ENCODE measurements around the gene NRXN3.

Gene NRXN3

GRCh38 chr14:78131616-78132015, 38.6 kb upstream of the NRXN3 start:
- H3K4me3 ChIP-seq (ENCODE audit: low read depth, low read length), result no peak overlapping the region
- TF ChIP-seq CTCF (IDR thresholded peaks at IDR 0.05; ENCODE audit: low read depth, low read length, missing control alignments), result no peak
- no peak for DNase-seq (ENCODE audit: low read depth)

GRCh38 chr14:78135450-78135891, 34.7 kb upstream of the NRXN3 start:
- H3K4me3 ChIP-seq (ENCODE audit: low read depth, low read length), result no peak overlapping the region
- no peak for TF ChIP-seq CTCF (IDR thresholded peaks at IDR 0.05; ENCODE audit: low read depth, low read length, missing control alignments)
- DNase-seq (ENCODE audit: low read depth), result no peak

GRCh38 chr14:78136695-78137094, 33.5 kb upstream of the NRXN3 start:
- H3K4me3 ChIP-seq (ENCODE audit: low read depth, low read length), result no peak overlapping the region
- DNase-seq (ENCODE audit: low read depth), result no peak
- TF ChIP-seq CTCF (IDR thresholded peaks at IDR 0.05; ENCODE audit: low read depth, low read length, missing control alignments), result no peak

GRCh38 chr14:78141590-78141989, 28.6 kb upstream of the NRXN3 start:
- TF ChIP-seq CTCF (IDR thresholded peaks at IDR 0.05; ENCODE audit: low read depth, low read length, missing control alignments), result no peak
- no peak for DNase-seq (ENCODE audit: low read depth)
- H3K4me3 ChIP-seq (ENCODE audit: low read depth, low read length), result no peak overlapping the region

GRCh38 chr14:78142998-78143397, 27.2 kb upstream of the NRXN3 start:
- H3K4me3 ChIP-seq (ENCODE audit: low read depth, low read length), result no peak overlapping the region
- no peak for TF ChIP-seq CTCF (IDR thresholded peaks at IDR 0.05; ENCODE audit: low read depth, low read length, missing control alignments)
- no peak for DNase-seq (ENCODE audit: low read depth)

GRCh38 chr14:78143489-78144145, 26.6 kb upstream of the NRXN3 start:
- DNase-seq (ENCODE audit: low read depth), result no peak
- H3K4me3 ChIP-seq (ENCODE audit: low read depth, low read length), result no peak overlapping the region
- no peak for TF ChIP-seq CTCF (IDR thresholded peaks at IDR 0.05; ENCODE audit: low read depth, low read length, missing control alignments)
